Measurements from ENCODE around the gene OOSP1. TPM values are rescaled to one million over a fixed set of nuclear protein-coding genes. Genes with fewer than 3 reads are reported as not detected.
"Not testable (repeated sequence)": the region's sequence is repeated elsewhere in the genome, so short reads cannot be mapped to it uniquely, and the experiment has no call there.

The OOSP1 gene, protein sequence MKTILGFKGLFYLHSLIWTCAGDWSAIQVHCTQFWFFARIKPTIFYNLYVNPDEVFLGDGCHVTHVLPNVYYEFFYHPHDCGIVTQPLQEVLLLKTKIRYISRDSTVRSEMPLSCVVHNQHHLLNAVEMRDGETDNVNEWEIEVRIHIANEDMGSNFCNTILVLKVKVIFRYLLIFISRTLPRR
- not detected for total RNA-seq

DNA sequence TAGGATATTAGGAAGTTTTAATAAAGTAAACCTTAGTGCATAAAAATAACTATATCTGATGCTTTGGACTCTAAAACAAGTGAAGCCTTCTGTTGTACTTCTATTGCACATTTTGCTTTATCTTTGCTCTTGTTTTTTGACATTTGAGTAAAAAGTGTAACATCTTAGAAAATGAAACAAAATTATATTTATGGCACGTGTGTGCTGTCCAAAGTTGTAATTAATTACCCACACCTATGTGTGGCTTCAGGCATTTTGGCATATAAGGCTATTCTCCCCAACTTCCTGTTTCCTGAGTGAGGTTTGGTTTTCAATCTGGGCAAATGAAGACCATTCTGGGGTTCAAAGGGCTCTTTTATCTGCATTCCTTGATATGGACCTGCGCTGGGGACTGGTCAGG is at the start of gene OOSP1:
OOSP1 (plus strand) TSS at position 301 of the 400 bp plus-strand sequence; CDS start at position 324, 23 bp downstream.
- no peak for ATAC-seq (replicated peaks)
- no peaks in the 10 kb centered on the region for H3K4me1 Mint-ChIP-seq
- no peak within 1 kb of the TSS for H3K27ac Mint-ChIP-seq
- H3K27me3 Mint-ChIP-seq, result peaks cover 11% of the 10 kb centered on the region
- no peaks in the 10 kb centered on the region for H3K36me3 Mint-ChIP-seq (ENCODE audit: low read depth)
- no peak within 1 kb of the TSS for H3K4me3 Mint-ChIP-seq
- H3K9me3 Mint-ChIP-seq, result no peaks in the 10 kb centered on the region

DNA sequence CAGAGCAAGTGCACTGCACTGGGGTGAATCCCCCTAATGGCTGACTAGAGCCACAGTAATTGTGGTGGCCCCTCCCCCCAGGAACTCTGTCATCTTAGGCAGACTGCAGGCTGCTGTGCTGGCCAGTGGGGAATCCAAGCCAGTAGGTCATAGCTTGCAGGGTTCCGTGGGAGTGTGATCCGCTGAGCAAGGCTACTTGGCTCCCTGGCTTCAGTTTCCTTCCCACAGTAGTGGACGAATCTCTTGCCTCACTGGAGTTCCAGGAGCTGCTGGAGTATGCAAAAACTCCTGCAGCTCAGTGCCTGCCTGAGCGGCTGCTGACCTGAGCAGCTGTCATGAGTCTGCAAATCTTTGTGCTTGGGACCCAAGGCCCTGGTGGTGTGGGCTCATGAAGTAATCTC is 46.5 kb upstream of the OOSP1 start:
- Mint-ChIP-seq H3K4me1 (no peaks in the 10 kb centered on the region), H3K27ac (no peak overlapping the region), H3K27me3 (peaks cover 6% of the 10 kb centered on the region), H3K36me3 (ENCODE audit: low read depth) (no peaks in the 10 kb centered on the region), H3K9me3 (peaks cover 11% of the 10 kb centered on the region), H3K4me3 (no peak overlapping the region)
- no peak for ATAC-seq (replicated peaks)

DNA sequence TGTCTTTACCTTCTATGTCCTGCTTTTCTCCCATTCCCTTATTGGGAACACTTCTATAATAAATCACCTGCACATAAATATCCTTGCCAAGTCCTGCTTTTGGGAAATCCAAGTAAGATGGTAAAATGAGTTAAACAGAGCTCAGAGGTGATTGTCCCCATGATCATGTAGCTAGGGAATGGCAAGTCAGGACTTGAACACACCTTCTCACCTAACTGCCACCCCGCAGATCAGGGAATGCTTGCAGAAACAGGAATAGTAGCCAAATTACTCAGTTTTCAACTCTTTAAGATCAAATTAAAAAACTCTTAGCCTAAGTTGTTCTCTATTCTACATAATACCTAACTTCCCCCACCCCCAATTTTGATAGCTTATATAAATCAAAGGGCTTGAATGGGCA is 43.6 kb upstream of the OOSP1 start:
- Mint-ChIP-seq H3K27me3 (peaks cover 4% of the 10 kb centered on the region), H3K4me3 (no peak overlapping the region), H3K4me1 (no peaks in the 10 kb centered on the region), H3K27ac (no peak overlapping the region), H3K9me3 (peaks cover 5% of the 10 kb centered on the region), H3K36me3 (ENCODE audit: low read depth) (no peaks in the 10 kb centered on the region)
- no peak for ATAC-seq (replicated peaks)

DNA sequence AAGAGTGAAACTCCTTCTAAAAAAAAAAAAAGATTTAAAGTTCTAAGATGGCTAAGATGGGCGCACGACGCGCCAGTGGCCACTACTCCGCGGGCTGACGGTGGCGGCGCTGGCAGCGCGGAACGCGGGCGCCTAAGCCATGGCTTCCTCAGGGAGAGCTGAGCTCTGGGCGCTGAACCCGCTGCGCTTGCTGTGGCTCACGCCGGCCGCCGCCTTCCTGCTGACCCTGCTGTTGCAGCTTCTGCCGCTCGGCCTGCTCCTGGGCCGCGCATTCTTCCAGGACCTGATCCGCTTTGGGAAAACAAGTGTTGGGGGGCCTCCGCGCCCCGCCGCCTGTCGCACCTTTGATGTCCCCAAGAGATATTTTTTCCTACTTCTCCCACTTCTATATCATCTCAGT is 40.2 kb upstream of the OOSP1 start:
- H3K9me3 Mint-ChIP-seq, result no peaks in the 10 kb centered on the region
- no peaks in the 10 kb centered on the region for H3K36me3 Mint-ChIP-seq (ENCODE audit: low read depth)
- H3K4me3 Mint-ChIP-seq, result no peak overlapping the region
- H3K27ac Mint-ChIP-seq, result no peak overlapping the region
- ATAC-seq (replicated peaks), result no peak
- peaks cover 4% of the 10 kb centered on the region for H3K27me3 Mint-ChIP-seq
- no peaks in the 10 kb centered on the region for H3K4me1 Mint-ChIP-seq

DNA sequence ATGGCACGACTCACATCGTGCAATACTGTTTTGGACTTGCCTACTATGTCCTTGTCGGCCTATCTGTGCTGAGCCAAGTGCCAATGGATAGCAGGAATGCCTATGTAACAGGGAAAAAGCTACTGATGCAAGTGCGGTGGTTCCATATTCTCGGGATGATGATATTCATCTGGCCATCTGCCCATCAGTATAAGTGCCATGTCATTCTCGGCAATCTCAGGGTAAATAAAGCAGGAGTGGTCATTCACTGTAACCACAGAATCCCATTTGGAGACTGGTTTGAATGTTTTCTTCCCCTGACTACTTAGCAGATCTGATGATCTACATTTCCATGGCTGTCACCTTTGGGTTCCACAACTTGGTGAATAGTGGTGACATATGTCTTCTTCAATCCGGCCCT is 39.6 kb upstream of the OOSP1 start:
- no peak for ATAC-seq (replicated peaks)
- peaks cover 4% of the 10 kb centered on the region for H3K27me3 Mint-ChIP-seq
- no peak overlapping the region for H3K4me3 Mint-ChIP-seq

DNA sequence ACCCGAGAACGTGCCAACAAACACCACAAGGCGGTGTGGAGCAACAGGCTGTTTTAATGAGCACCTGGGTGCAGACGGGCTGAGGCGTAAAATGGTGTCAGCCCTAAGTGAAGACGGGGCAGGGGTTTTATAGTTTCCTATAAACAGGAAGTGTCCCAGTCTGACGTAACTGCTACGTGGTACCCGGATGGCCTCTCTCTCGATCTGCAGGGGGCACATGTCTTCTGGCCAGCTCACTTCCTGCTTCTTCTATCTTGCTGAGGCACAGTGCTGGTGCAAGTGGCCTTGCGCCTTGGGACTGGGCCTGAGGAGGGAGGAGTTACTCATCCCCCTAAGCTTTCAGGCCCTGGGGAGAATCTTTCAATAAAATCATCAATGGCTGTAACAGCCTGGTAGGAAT is 38.7 kb upstream of the OOSP1 start:
- Mint-ChIP-seq H3K36me3 (ENCODE audit: low read depth) (no peaks in the 10 kb centered on the region), H3K27ac (no peak overlapping the region), H3K27me3 (peaks cover 4% of the 10 kb centered on the region), H3K4me3 (no peak overlapping the region), H3K4me1 (no peaks in the 10 kb centered on the region), H3K9me3 (no peaks in the 10 kb centered on the region)
- ATAC-seq (replicated peaks), result no peak

More for the DNA sequence above, 39.6 kb upstream of the OOSP1 start:
- H3K9me3 Mint-ChIP-seq, result no peaks in the 10 kb centered on the region
- no peak overlapping the region for H3K27ac Mint-ChIP-seq
- no peaks in the 10 kb centered on the region for H3K36me3 Mint-ChIP-seq (ENCODE audit: low read depth)
- H3K4me1 Mint-ChIP-seq, result no peaks in the 10 kb centered on the region

DNA sequence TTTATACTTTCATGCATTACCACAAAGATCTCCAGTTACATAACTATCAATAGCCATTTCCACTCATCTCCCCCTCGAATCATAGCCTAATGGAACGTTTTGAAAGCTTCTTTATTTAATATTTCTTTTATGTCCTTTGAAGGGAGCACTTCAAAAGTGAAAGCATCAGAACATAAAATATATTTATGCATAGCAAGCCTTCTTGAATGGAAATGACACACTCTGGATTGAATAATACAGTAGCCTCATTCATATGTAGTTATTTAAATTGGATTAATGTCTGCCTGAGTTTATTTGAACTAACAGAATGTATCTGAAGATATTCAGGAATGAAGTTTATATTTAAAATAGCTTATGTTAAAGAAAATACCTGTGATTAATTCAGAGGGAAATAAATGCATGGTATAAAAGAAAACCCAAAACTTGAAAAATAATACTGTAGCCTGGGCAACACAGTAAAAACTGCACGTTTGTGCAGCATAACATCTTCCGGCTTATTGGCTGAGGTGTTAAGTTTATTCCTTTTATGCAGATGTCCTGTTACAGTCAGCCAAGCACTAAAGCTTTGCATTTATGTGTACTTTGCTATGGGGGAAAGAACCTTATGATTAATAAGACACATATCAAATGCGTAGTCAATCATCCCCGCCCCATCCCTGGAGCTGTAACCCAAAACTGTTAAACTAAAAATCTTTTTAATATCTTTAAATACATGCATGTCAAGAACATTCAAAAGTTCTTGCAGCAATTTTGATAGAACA is 37.7 kb upstream of the OOSP1 start:
- H3K4me1 Mint-ChIP-seq, result no peaks in the 10 kb centered on the region
- ATAC-seq (replicated peaks), result no peak
- H3K27ac Mint-ChIP-seq, result no peak overlapping the region
- H3K27me3 Mint-ChIP-seq, result peaks cover under 1% of the 10 kb centered on the region
- no peaks in the 10 kb centered on the region for H3K9me3 Mint-ChIP-seq
- no peak overlapping the region for H3K4me3 Mint-ChIP-seq
- H3K36me3 Mint-ChIP-seq (ENCODE audit: low read depth), result no peaks in the 10 kb centered on the region

DNA sequence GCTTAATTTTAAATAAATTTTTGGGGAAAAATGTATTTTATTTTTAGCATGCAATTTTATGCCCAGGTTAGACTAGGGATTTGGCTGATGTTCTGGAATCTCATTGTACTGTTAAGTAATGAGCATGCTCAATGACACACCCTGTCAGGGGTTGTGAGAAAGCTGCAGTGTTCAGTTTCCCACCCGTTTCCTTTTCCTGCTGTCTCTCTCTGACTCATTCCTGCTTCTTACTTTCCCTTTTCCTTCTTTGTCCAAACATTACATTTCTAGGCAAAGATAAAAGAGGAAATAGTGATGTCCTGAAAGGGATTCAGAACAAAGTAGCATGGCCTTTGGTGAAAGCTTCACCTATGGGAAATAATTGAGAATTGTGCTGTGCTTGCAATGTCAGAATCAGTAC is 36.9 kb upstream of the OOSP1 start:
- Mint-ChIP-seq H3K4me1 (no peaks in the 10 kb centered on the region), H3K36me3 (ENCODE audit: low read depth) (no peaks in the 10 kb centered on the region), H3K4me3 (no peak overlapping the region), H3K27ac (no peak overlapping the region), H3K9me3 (no peaks in the 10 kb centered on the region), H3K27me3 (peaks cover 3% of the 10 kb centered on the region)
- ATAC-seq (replicated peaks), result no peak

DNA sequence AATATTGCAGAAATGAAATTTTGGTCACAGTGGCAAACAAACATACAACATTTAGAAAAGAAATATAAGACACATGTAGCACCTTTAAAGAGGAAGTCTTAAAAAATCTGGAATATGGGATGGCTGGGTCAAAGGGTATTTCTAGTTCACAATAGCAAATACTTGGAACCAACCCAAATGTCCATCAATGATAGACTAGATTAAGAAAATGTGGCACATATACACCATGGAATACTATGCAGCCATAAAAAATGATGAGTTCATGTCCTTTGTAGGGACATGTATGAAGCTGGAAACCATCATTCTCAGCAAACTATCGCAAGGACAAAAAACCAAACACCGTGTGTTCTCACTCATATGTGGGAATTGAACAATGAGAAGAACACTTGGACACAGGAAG is 34.7 kb upstream of the OOSP1 start:
- H3K27ac Mint-ChIP-seq; H3K9me3 Mint-ChIP-seq; H3K27me3 Mint-ChIP-seq; ATAC-seq (replicated peaks); H3K36me3 Mint-ChIP-seq (ENCODE audit: low read depth); H3K4me1 Mint-ChIP-seq; H3K4me3 Mint-ChIP-seq: not testable (repeated sequence)

DNA sequence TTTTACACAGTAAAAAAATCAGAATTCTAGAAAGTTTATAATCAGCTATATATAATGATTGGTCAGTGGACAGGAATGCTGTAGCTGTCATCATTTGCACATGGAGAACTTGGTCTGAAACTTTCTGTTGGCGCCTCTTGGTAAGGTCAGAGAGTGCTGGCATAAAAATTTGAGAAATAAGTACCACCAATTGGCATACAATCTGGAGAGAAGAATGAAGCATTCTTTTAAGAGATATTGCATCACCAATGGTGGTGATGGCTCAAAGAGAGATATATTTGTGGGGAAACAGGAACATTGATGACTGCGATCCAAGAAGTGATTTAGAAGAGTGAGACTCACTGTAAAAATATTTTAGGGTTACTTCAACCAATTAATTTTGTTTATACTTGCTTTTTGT is 19.8 kb upstream of the OOSP1 start:
- H3K4me1 Mint-ChIP-seq, result no peaks in the 10 kb centered on the region
- H3K36me3 Mint-ChIP-seq (ENCODE audit: low read depth), result no peaks in the 10 kb centered on the region
- peaks cover 18% of the 10 kb centered on the region for H3K9me3 Mint-ChIP-seq
- ATAC-seq (replicated peaks), result no peak
- no peak overlapping the region for H3K27ac Mint-ChIP-seq
- peaks cover 3% of the 10 kb centered on the region for H3K27me3 Mint-ChIP-seq
- no peak overlapping the region for H3K4me3 Mint-ChIP-seq

DNA sequence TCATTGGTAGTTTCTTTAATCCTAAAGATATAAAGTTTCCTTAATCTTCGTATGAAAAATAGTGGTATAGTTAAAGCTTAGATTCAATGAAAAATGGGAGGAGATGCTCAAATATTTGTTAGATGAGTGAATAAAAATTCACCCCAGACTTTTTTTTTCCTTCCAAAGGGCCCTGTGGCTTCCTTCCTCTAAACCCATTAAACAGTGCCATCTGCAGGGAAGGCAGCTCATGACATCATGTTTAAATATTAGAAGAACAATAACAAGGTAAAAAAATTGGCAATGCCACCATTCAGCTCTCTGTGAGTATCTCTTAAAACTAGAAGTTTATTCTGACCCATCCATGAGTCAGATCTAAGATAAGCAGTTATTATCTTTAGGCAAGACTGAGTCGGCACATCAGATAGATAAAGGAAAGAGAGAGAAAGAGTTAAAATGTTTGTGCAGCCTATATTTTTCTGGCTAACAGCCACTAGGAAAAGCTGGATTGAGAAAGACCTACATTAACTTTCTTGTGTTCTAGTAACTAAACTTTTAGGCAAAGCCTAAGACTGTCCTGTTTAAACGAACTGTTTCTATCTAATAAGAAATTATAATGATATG is 19.1 kb upstream of the OOSP1 start:
- H3K4me3 Mint-ChIP-seq, result no peak overlapping the region
- H3K4me1 Mint-ChIP-seq, result no peaks in the 10 kb centered on the region
- H3K27me3 Mint-ChIP-seq, result peaks cover 3% of the 10 kb centered on the region
- no peak for ATAC-seq (replicated peaks)
- H3K36me3 Mint-ChIP-seq (ENCODE audit: low read depth), result no peaks in the 10 kb centered on the region
- peaks cover 21% of the 10 kb centered on the region for H3K9me3 Mint-ChIP-seq
- H3K27ac Mint-ChIP-seq, result no peak overlapping the region

DNA sequence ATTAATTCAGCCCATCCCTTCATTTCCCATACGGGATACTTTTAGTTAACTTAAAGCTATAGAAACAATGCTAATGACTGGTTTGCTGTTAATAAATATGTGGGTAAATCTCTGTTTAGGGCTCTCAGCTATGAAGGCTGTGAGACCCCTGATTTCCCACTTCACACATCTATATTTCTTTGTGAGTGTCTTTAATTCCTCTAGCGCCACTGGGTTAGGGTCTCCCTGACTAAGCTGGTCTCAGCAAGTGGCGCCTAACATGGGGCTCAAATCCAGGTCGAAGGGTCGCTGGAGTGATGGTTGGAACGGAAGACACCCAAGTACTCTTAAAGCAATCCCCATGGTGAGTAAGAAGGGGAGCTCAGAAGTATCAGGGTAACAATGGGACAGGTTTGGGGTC is 14.4 kb upstream of the OOSP1 start:
- Mint-ChIP-seq H3K4me1 (no peaks in the 10 kb centered on the region), H3K27ac (no peak overlapping the region), H3K4me3 (no peak overlapping the region), H3K9me3 (peaks cover 29% of the 10 kb centered on the region), H3K36me3 (ENCODE audit: low read depth) (no peaks in the 10 kb centered on the region), H3K27me3 (no peaks in the 10 kb centered on the region)
- ATAC-seq (replicated peaks), result no peak

DNA sequence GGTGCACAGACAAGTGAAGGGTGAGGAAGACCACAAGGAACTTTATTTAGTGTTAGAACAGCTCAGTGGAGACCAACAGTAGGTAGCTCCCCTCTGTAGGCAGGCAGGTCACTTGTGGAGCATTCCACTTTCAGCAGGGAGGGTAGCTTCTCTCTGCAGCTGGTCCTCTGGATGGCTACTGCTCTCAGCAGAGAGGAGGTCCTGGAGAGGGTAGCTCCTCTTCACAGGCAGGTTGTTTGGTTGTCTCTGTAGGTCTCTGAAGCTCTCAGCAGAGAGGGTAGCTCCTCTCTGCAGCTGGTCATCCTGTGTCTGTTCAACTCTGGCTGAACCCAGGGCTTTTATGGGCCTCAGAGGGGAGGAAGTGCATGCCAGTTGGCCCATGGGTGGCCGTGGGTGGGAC is 6.5 kb upstream of the OOSP1 start:
- ATAC-seq (replicated peaks), result no peak
- peaks cover 4% of the 10 kb centered on the region for H3K27me3 Mint-ChIP-seq
- no peaks in the 10 kb centered on the region for H3K4me1 Mint-ChIP-seq
- peaks cover 14% of the 10 kb centered on the region for H3K9me3 Mint-ChIP-seq
- H3K36me3 Mint-ChIP-seq (ENCODE audit: low read depth), result no peaks in the 10 kb centered on the region
- no peak overlapping the region for H3K27ac Mint-ChIP-seq
- no peak overlapping the region for H3K4me3 Mint-ChIP-seq

DNA sequence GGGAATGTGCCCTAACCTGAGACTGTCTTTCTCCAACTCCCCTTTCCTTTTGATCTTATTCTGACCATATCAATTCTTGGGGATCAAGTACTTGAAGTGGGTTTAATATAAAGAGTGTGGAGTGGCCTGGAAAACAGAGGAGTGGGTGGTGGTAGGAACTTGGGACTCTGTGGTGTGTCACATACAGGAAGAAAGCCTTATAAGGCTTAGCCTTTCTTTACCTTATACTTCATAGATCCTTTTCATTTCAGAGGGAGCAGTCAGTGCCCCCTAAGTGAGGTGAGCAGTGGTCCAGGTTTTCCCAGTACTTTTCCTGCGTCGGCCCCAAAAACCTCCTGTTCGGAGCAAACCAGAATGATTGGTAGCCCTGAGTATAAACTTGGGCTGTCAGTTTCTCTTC is 486 bp downstream of the OOSP1 start:
- H3K27ac Mint-ChIP-seq, result no peak overlapping the region
- no peak overlapping the region for H3K4me3 Mint-ChIP-seq
- H3K36me3 Mint-ChIP-seq (ENCODE audit: low read depth), result no peaks in the 10 kb centered on the region
- H3K9me3 Mint-ChIP-seq, result no peaks in the 10 kb centered on the region
- no peaks in the 10 kb centered on the region for H3K4me1 Mint-ChIP-seq
- peaks cover 15% of the 10 kb centered on the region for H3K27me3 Mint-ChIP-seq
- ATAC-seq (replicated peaks), result no peak

DNA sequence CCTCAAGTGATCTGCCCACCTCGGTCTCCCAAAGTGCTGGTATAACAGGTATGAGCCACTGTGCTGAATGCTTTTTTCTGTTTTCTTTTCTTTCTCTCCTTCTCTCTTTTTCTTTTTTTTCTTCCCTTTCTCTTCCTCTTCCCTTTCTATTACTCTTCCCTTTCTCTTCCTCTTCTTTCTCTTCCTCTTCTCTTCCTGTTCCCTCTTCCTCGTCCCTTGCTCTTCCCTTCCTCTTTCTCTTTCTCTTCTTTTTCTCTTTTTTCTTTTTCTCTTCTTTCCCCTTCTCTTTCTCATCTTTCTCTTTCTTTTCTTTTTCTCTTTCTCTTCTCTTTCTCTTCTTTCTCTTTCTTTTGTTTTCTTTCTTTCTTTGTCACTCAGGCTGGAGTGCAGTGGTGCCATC is 1.2 kb downstream of the OOSP1 start:
- peaks cover 22% of the 10 kb centered on the region for H3K27me3 Mint-ChIP-seq
- H3K27ac Mint-ChIP-seq, result no peak overlapping the region
- H3K36me3 Mint-ChIP-seq (ENCODE audit: low read depth), result no peaks in the 10 kb centered on the region
- no peaks in the 10 kb centered on the region for H3K9me3 Mint-ChIP-seq
- no peaks in the 10 kb centered on the region for H3K4me1 Mint-ChIP-seq
- H3K4me3 Mint-ChIP-seq, result no peak overlapping the region
- no peak for ATAC-seq (replicated peaks)
